ENCODE measurements around the gene BEND3. TPM values are rescaled to one million over a fixed set of nuclear protein-coding genes. Genes with fewer than 3 reads are reported as not detected.

The BEND3 gene
- total RNA-seq, 4 donors from 2014 or later, result 0.83 to 2.4 (median 1.6) TPM

GRCh38 chr6:107066697-107067659, 48.3 kb downstream of the BEND3 start:
- peaks cover 0 to 8% (median 6%) of the 10 kb centered on the region in 4 donors for H3K4me1 ChIP-seq
- H3K36me3 ChIP-seq, result peaks cover 8 to 29% (median 13%) of the 10 kb centered on the region in 4 donors
- H3K27ac ChIP-seq (replicated peaks in 1 of 4), result no peak overlapping the region
- no peaks in the 10 kb centered on the region for H3K9me3 ChIP-seq
- intact Hi-C loops (cut with DNase I), result no loop called here
- no peak for TF ChIP-seq EP300 (IDR thresholded peaks at IDR 0.05)
- TF ChIP-seq CTCF (IDR thresholded peaks at IDR 0.05), result no peak
- no peak for TF ChIP-seq POLR2AphosphoS5 (IDR thresholded peaks at IDR 0.05)
- no peak for TF ChIP-seq POLR2A (IDR thresholded peaks at IDR 0.05; ENCODE audit: low read depth)
- H3K27me3 ChIP-seq, result peaks cover 0 to 13% (median 0%) of the 10 kb centered on the region in 4 donors
- 90% methylated on average over 7 of the region's 9 CpGs for WGBS
- no peak for DNase-seq (ENCODE audit: extremely low spot score)
- no peak overlapping the region for H3K4me3 ChIP-seq

GRCh38 chr6:107064579-107065065, 50.7 kb downstream of the BEND3 start:
- 51% methylated on average over 6 of the region's 6 CpGs for WGBS
- no peak overlapping the region for H3K4me3 ChIP-seq
- intact Hi-C loops (cut with DNase I), result no loop called here

GRCh38 chr6:107062691-107063090, 52.6 kb downstream of the BEND3 start:
- TF ChIP-seq POLR2A (IDR thresholded peaks at IDR 0.05; ENCODE audit: low read depth) (no peak), POLR2AphosphoS5 (IDR thresholded peaks at IDR 0.05) (no peak), CTCF (IDR thresholded peaks at IDR 0.05) (no peak), EP300 (IDR thresholded peaks at IDR 0.05) (no peak)
- Histone ChIP-seq H3K4me3 (no peak overlapping the region), H3K9me3 (no peaks in the 10 kb centered on the region), H3K36me3 (no peaks in the 10 kb centered on the region), H3K4me1 (peaks cover 0 to 8% (median 6%) of the 10 kb centered on the region in 4 donors), H3K27ac (replicated peaks in 1 of 4) (no peak overlapping the region), H3K27me3 (peaks cover 0 to 18% (median 0%) of the 10 kb centered on the region in 4 donors)
- WGBS, result 88% methylated on average over 3 of the region's 3 CpGs
- DNase-seq (ENCODE audit: extremely low spot score), result no peak
- intact Hi-C loops (cut with DNase I), result no loop called here

More at GRCh38 chr6:107064579-107065065, 50.7 kb downstream of the BEND3 start:
- no peak for DNase-seq (ENCODE audit: extremely low spot score)
- TF ChIP-seq POLR2A (IDR thresholded peaks at IDR 0.05; ENCODE audit: low read depth) (no peak), EP300 (IDR thresholded peaks at IDR 0.05) (no peak), POLR2AphosphoS5 (IDR thresholded peaks at IDR 0.05) (no peak), CTCF (IDR thresholded peaks at IDR 0.05) (no peak)
- peaks cover 0 to 8% (median 6%) of the 10 kb centered on the region in 4 donors for H3K4me1 ChIP-seq
- no peaks in the 10 kb centered on the region for H3K9me3 ChIP-seq
- H3K36me3 ChIP-seq, result peaks cover 0 to 15% (median 3%) of the 10 kb centered on the region in 4 donors
- H3K27me3 ChIP-seq, result peaks cover 0 to 18% (median 0%) of the 10 kb centered on the region in 4 donors
- H3K27ac ChIP-seq (replicated peaks in 1 of 4), result no peak overlapping the region

GRCh38 chr6:107061125-107062020, 53.9 kb downstream of the BEND3 start:
- Histone ChIP-seq H3K27ac (replicated peaks in 1 of 4) (no peak overlapping the region), H3K4me1 (peaks cover 0 to 8% (median 6%) of the 10 kb centered on the region in 4 donors), H3K9me3 (no peaks in the 10 kb centered on the region), H3K4me3 (no peak overlapping the region), H3K27me3 (peaks cover 0 to 18% (median 0%) of the 10 kb centered on the region in 4 donors), H3K36me3 (no peaks in the 10 kb centered on the region)
- no peak for TF ChIP-seq EP300 (IDR thresholded peaks at IDR 0.05)
- no peak for TF ChIP-seq POLR2AphosphoS5 (IDR thresholded peaks at IDR 0.05)
- no peak for TF ChIP-seq CTCF (IDR thresholded peaks at IDR 0.05)
- TF ChIP-seq POLR2A (IDR thresholded peaks at IDR 0.05; ENCODE audit: low read depth), result no peak
- DNase-seq (ENCODE audit: extremely low spot score), result no peak
- intact Hi-C loops (cut with DNase I), result no loop called here
- WGBS, result 43% methylated on average over 14 of the region's 14 CpGs

Data from esophagus muscularis mucosa (tissue), 4 donors.